HUDEP-2 (cell line): ENCODE data around the gene IRX2.

ENCODE experiments used
- DNase-seq, 76 experiments: peaks; one replicate each; lab custom pipeline; 2025; ENCODE audit not compliant: unreplicated experiment in 76 of 76; lab: John Stamatoyannopoulos, UW

Gene IRX2

DNA sequence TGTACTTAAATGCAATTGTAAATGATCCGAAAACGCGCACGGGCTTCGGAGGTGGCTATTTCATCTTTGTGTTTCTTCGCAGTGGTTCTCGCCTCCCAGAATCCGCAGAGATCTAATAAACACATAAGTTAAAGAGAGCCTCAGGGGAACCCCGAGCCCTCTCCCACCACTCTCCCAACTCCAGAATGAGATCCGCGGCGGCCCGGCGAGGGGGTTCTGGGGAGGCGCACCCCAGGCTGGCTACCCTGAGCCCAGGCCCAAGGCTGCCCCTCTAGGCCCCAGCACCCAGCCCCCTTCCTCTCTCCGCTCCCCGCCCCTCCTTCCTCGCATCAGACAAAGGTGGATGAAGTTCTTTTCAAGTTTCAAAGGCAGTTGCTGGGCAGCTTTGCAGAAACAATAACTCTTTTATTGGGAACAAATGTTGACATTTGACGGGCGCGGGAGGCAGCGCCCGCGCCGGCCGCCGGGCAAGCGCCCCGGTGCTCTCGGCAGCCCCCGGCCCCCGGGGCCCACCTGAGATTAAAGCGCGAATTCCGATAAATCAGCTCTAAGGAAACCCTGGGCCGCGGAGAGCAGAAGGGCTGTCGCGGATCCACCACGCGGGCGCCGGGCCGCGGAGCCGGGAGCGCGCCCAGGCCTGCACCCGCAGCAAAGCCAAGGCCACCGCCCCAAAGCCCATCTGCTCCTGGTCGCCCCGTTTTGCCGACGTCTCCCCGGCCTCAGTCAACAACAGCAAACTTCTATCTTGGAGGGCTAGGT lies 8.4 kb downstream of the IRX2 start:
- no peak for DNase-seq

DNA sequence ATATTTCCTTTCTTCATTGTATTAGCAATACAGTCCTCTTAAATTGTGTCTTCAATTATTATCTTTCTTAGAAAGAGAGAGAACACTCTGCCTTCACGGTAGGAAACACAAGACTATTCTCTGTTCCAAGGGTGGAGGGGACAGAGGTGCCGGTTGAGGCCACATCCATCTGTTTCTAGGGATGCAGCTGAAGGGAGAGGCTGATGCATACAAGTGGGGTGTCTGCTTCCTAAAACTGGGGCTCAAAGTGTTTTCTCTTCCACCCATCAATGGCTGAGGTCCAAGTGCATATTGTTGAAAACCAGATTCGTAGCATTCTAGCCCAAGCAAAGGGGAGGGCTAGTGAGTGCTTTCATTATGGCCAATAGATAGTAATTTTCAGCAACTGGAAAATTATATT lies 9.5 kb downstream of the IRX2 start:
- DNase-seq, result no peak

DNA sequence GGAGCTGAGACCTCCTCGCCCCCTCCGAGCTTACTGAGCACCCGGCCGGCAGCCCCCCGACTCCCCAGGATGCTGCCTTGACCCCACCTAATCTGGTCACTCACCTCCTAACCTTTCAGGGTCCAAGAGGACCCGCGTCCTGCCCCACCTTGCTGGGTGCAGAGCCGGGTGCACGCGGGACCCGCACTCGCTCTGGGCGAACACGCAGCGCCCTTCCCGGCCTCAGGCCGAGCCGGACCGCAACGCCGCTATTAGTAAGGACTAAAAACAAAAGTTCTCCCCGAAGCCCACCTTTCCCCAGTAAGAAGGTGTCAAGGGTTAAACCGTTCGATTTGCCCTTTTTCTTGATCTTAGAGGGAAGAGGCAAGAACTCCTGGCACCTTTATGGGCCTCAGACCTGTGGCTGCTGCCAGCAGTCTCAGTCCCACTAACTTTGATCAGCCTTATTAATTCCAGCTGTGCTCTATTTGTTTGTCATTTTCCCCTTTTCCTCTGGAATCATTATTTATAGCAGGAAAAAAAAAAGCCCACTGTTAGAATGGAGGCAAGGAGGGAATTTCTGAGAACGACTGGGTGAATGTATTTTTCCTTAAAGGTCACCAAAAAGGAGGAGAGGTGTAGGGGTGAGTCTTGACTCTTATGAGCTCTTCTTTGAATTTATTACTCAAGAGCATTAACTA lies 10.5 kb downstream of the IRX2 start:
- DNase-seq, result no peak

DNA sequence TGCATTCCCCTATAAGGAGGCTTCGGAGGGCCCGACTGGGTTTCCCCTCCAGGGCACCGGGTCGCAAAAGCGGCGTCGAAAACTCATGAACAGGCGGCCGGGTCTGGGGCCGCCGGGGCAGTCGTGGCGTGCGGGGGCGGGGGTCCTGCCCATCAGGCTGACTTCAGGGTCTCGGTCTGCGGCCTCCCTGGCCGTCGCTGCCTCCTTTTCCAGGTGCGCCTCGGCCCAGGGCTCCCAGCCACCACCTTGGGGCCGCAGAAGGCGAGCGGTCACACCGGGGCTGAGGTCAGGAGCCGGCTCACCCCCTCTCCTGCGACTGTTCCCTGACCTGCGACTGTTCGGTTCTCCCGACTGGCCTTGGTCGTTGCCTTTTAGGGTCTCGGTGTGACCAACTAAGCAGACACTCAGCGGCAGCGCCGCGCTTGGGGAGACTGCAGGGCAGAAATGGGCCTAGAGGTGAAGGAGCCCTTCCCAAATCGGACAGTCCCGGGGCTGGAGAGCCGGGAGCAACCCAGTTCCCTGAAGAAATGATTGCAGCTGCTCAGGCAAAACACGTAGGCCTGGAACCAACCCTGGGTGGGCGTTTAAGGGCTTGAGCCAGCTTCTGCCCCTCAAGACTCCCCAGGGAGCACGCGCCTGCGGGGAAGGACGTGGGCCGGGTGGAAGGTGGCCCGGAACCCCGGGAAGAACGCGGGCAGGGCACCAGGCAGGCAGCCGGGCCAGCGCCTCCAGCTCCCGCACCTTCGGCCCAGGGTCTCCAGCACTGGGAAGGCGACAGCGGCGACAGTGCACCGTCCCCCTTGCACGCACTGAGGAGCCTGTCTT lies 11.2 kb downstream of the IRX2 start:
- no peak for DNase-seq

DNA sequence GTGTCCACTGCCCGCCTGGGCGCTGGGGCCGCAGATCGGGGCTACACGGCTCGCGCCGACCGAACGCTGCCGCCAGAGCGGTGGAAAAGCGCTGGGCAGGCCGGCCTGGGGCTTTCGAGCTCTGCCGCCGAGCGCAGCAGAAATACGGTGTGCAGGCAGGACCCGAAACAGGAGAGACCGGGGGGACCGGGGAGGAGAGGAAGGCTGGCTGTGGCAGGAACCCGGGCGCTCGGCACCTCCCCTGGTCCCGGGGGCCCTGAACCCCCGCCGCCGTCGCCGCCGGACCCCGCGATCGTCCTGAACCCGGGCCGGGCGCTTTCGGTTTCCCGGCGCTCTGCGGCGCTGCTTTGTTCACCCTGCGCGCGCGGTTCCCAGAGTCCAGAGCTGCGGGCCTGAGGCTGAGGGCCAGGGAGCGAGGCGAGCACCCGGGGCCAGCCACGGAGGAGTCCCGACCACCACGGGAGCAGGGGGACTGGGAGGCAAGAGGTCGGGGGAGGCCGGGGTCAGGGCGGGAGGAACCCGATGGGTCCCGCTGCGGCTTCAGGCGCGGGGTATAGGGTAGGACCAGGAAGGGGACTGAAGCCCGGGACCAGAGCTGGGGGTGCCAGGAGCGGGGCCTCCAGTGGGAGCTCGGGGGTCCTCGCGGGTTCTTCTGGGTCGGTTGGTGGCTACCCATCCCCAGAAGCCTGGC lies 12.0 kb downstream of the IRX2 start:
- DNase-seq, result no peak

DNA sequence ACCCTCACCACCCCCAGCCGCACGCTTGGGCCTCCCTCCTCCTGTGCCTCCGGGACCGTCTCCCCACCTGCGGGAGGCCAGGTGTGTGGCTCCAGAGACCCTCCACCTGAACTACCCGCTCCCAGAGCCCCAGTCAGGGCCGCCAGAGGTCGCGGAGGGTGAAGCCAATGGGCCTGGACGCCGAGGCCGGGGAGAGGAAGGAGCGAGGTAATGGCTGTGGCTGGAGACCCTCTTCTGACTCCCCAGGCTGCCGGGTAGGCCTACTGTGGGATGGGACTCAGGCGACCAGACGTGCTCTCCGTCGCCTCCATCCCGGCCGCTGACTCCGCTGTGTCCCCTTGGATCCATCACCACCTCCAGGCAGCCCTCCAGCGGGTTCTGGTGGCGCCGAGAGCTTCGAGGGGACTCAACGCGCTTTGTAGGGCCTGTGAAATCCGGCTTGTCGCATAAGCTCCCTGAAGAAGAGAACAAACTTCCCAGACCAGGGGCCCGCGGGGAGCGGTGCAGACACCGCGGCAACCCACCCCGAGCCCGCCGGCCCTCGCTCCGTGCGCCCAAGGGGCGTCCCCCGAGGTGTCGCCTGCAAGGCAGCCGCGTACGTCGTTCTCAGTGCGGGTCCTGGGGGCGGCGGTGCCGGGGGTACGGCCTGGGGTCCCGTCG lies 12.6 kb downstream of the IRX2 start:
- DNase-seq, result no peak

DNA sequence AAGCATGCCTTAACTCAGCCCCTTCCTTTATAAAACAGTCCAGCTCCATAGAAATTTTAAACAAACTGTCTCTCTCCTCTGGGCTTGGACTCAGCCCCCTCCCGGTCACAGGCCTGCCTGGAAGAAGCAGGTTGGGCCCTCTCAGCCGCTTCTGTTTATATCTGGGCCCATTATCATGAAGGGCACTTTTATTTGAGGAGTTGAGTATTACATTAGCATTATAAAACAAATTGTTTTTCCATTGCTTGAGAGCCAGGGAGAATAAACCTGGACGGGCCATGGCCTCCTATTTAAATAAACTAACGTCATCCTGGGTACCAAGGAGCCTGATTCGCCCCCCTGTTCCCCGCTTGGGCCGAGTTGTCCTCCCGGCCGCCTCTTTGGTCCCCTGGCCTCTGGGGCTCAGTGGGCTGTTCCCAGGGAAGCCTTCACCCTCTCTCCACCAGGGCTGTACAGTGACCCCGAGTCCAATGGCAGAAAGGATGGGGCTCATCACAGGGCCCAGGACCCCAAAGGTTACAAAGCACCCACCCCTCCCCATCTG lies 13.2 kb downstream of the IRX2 start:
- DNase-seq, result no peak

DNA sequence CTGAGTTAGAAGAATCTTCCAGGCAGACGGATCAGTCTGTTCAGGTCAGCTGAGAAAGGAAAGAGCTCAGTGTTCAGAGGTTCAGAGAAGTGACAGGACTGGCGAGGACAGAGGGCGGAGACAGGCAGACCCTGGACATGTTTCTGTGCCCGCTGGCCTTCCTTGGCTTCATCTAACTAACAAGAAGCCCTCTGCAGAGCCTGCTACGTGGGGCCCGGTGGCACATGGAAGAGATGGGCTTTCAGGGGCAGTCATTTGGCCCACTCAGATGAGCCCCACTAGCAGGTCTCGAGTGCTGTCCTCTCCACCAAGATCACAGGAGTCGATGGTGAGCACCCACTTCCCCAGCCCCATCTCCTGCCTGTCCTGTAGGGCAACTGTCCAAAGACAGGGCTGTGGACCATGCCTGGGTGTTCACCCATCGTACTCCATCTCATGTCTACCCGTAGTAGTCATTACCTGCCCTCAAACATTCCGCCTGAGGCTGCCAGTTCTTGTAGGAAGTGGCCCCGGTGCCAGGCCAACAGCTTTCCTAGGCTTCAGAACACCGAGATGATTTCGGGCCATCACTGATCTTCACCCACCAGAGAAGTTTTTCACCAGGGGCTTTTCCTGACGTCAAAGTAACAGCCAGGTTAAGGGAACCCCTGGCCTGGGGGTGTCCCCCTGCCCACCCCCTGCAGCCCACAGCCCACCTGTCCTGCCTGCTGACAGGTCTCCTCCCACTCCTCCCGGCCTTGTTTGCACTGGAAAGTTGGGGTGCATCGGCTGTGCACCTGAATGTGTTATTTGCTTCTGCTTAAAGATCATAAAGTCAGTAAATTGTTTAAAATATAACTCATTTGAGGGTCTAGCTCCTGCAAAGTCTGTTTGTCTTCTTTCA lies 14.0 kb downstream of the IRX2 start:
- DNase-seq, result no peak

DNA sequence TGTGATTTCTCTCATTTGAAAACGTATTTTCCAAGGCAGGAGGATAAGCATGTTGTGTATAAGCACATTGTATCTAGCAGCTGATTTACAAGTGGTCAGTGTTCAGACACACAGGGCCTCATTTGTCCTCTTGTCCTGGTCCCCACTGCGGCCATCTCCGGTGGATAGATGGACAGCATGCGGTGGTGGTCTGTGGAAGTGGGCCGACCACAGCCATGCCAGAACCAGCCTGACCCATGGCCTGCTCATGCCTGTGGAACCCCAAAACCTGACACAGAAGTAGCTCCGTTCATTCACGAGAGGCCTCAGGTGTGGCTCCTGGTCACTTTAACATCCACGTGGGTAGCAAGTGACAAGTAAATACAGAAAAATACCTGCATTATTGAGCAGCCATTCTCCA lies 14.6 kb downstream of the IRX2 start:
- DNase-seq, result no peak

DNA sequence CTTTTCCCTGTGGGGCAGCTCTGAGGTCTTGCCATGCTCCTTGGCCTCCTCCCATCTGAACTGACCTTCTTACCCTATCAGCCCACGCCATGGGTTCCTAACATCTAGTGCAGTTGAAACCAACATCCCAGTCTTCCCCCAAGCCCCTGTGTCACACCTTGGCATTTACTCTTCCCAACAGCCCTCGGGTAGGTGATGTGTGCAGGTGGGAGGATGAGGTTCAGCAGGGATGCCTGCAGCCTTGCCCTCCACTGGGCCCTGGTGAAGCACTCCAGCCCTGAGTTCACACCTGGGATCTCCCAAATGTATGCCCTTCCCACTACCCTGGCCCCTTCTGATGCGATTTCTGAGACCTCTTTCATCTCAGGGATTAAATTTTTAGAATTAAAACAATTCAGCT lies 15.5 kb downstream of the IRX2 start:
- no peak for DNase-seq

DNA sequence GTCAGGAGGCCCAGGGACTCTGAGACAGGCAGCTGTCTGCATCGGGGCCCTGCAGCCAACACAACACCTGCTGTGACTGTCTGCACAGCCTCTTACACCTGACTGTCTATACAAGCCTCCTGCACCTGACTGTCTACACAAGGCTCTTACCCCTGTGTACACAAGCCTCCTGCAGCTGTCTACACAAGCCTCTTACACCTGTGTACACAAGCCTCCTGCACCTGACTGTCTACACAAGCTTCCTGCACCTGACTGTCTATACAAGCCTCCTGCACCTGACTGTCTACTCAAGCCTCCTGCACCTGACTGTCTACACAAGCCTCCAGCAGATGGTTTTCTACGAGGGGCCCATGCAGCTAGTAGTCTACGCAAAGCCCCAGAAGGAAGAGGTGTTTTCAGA lies 18.6 kb downstream of the IRX2 start:
- no peak for DNase-seq

DNA sequence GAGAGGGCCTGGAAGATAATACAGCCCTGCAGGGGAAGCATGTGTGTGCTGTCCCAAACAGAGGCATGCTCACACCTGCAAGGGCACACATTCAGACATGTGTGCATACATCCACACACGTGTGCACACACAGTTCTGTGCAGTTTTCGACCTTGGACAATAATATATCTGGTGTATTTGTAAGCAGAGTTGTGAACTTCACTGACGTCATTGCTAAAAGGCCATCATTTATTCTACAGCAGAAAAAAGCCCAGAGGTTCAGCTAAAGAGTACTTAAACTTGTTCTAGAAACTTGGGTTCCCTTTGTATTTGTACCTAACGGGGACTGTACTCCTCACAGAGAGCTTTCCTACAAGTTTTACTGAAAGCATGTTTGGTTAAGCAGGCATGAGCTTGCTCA lies 19.5 kb downstream of the IRX2 start:
- no peak for DNase-seq

DNA sequence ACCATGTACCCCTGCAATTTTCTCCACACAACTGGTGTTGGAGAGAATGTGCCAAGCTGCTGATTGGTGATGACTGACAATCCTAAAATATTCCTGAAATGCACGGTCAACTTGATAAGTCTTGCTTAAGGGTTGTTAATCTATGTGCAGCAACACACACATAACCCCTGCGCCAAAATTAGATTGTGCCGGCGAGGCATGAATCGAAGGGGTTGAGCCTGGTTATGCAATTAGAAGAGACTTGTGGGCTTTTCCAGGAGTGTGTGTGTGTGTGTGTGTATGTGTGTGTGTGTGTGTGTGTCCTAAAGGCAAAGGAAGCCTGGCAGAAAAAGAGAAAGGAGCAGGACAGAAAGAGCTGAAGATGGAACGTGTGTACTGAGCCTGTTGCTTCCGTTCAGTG lies 22.3 kb downstream of the IRX2 start:
- no peak for DNase-seq

DNA sequence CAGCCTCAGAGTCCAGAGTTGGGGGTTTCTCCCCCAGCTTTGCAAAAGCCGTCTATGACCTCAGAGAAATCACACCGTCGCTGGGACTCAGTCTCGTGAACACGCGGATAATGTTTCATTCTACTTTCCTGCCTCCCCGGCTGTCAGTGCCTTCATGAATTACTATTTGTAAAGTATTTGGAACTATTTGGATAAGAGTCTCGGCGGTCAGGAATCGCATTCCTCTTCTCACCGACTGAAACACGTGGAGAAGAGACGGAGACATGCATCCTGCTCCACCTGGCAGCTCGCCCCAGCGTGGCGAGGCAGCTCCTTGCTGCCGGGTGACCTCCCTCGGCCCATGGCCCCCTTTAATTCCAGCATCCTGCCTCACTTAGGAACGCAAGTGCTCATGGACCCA lies 23.9 kb downstream of the IRX2 start:
- DNase-seq, result no peak

DNA sequence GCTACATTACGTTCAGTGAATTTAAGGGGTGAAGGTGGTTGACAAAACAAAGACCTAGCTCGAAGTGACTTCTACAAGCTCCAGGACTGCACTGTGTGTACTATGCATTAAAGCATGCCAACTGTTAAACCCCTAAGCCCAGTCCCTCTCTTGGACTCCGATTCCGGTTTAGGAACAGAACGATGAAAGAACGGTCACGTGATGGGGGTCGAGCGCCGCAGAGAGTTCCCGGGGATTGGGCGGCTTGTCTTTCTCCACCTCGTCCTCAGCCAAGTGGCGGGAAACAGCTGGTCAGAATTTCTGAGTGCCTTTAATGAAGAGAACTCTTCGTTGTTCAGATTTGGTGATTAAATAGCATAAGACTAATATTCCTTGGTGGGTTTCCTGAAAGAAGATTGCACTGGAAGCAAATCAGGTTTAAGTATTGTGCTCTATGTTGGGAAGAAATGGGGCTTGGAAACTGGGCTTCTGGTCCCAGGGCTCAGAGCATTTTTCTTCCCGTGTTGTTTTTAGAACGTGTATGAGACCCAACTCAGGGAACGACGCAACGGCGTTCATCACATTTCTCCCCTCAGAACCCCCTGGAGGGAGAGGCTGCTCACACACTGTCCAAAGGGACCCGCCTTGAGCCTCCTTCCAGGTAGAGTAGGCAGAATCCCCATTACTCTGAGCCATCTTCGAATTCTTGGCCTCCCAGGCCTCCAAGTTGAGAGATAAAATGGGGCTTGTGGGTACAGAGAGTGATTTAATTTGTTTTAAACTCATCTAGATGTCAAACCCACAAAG lies 25.3 kb downstream of the IRX2 start:
- DNase-seq, result no peak

DNA sequence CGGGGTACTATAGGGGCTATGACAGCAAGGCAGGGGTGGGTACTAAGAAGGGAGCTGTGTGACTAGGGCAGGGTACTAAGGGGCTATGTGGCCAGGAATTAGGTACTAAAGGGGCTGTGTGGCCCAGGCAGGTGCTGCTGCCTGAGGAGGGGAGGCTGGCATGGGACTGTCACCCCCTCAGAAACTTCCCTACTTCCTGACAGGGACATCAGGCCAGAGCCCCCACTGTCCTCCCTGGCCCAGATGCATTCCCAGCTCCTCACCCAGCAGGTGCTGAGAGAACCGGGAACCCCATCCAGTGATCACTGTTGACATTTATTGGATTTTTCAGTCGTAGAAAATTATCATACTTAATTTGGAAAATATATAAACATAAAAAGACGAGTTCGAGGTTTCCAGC lies 26.6 kb downstream of the IRX2 start:
- no peak for DNase-seq

DNA sequence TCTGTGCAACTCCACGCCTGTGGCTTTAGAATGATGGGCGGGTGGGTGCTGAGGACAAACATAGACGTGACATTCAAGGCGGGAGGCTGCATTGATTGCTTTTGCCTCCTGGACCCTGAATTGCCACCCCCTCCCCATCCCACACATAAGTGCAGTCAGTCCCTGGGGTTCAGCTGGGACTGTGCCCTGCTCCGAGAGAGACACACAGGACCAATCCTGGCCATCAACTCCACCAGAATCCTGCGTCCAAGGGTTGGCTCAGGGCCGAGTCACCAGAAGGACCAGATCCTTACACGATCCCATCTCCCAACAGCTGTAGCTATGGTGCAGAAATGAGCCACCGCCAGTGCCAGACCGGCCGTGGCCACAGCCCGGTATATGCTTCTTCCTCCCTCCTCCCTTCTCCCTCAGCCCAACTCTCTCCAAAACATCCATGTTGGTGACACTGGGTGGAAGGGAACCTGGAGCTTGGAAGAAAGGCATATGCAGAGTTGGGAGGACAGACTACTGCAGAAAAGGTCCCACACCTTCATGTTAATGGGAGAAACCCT lies 27.4 kb downstream of the IRX2 start:
- DNase-seq, result no peak

DNA sequence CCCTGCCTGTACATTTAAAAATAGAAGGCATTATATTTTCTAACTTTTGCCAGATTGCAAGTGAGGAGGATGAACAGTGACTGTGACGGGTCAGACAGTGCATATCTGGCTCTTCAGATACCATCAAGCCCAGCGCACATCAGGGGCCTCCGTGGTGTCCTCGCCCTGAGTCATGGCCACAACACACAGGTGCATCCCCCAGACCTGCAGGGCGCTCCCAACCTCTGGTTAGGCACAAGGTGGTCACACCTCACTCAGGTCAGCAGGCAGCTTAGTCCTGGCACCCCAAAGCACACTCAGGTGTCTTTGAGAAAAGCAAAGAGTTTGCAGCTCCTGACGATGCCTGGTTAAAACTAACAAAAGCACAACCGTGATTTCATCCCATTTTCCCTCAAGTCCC lies 28.6 kb downstream of the IRX2 start:
- DNase-seq, result no peak
